Measurements from ENCODE around the gene USH2A. TPM values are rescaled to one million over a fixed set of nuclear protein-coding genes. Genes with fewer than 3 reads are reported as not detected.

USH2A gene
- total RNA-seq, 1 experiment from 2014 or later, result not detected

- Histone ChIP-seq H2AFZ (ENCODE audit: low read depth, low read length, poor library complexity, severe bottlenecking) (no peak overlapping the region), H3K9me3 (ENCODE audit: control insufficient read depth in 1 of 2, insufficient read depth in 1 of 2, low read depth in 1 of 2, low read length in 2 of 2) (no peaks in the 10 kb centered on the region), H3K36me3 (ENCODE audit: control insufficient read depth in 1 of 2, insufficient read depth in 2 of 2, low read length in 2 of 2) (no peaks in the 10 kb centered on the region), H4K20me1 (ENCODE audit: insufficient read depth) (no peaks in the 10 kb centered on the region), H3K27me3 (ENCODE audit: insufficient read depth, low read length) (no peaks in the 10 kb centered on the region), H3K27ac (ENCODE audit: low read depth, low read length) (no peak overlapping the region), H3K9me2 (ENCODE audit: insufficient read depth) (no peaks in the 10 kb centered on the region), H3K79me2 (ENCODE audit: insufficient read depth, low read length) (no peaks in the 10 kb centered on the region), H3K4me1 (ENCODE audit: control insufficient read depth in 1 of 2, insufficient read depth in 2 of 2, low read length in 2 of 2) (no peaks in the 10 kb centered on the region), H3K4me2 (ENCODE audit: low read length) (no peak overlapping the region), H3K9ac (ENCODE audit: low read length) (no peak overlapping the region), H3K4me3 (replicated peaks in 1 of 2; ENCODE audit: low read depth in 1 of 2, low read length in 2 of 2) (no peak overlapping the region)
- DNase-seq (ENCODE audit: low read depth, low spot score) (no peak), ATAC-seq (no peak)
- ChIA-PET CTCF (no interaction called here), POLR2A (no interaction called here), RAD21 (ENCODE audit: low non-redundant PET in 1 of 2, low total read pairs in 2 of 2, uncharacterized antibody in 2 of 2, unreplicated experiment in 2 of 2) (no interaction called here)
- TF ChIP-seq EGR1 (IDR thresholded peaks at IDR 0.05; ENCODE audit: low read depth), result no peak
- TF ChIP-seq JUND (IDR thresholded peaks at IDR 0.05), result no peak
- no peak for TF ChIP-seq POLR2A (IDR thresholded peaks at IDR 0.05; ENCODE audit: borderline replicate concordance, extremely low read depth, insufficient read depth, insufficient read length)
- no peak for TF ChIP-seq TCF7L2 (IDR thresholded peaks at IDR 0.05; ENCODE audit: borderline replicate concordance, extremely low read depth, insufficient read depth, insufficient read length)
- no peak for TF ChIP-seq POLR2AphosphoS5 (IDR thresholded peaks at IDR 0.05; ENCODE audit: low read depth, low read length)
- no peak for TF ChIP-seq CBX3 (IDR thresholded peaks at IDR 0.05; ENCODE audit: low read depth)
- TF ChIP-seq ZNF274 (IDR thresholded peaks at IDR 0.05; ENCODE audit: low read depth, low read length), result no peak
- no peak for TF ChIP-seq FOSL1 (IDR thresholded peaks at IDR 0.05; ENCODE audit: low read depth)
- BruUV-seq (replicated peaks), result no TSS peak
- intact Hi-C loops (cut with micrococcal nuclease), result no loop called here
Observed at GRCh38 chr1:216462066-216462775, 39.0 kb upstream of the USH2A start.

- Histone ChIP-seq H3K4me2 (ENCODE audit: low read length) (no peak overlapping the region), H3K9me3 (ENCODE audit: control insufficient read depth in 1 of 2, insufficient read depth in 1 of 2, low read depth in 1 of 2, low read length in 2 of 2) (no peaks in the 10 kb centered on the region), H4K20me1 (ENCODE audit: insufficient read depth) (no peaks in the 10 kb centered on the region), H3K4me1 (ENCODE audit: control insufficient read depth in 1 of 2, insufficient read depth in 2 of 2, low read length in 2 of 2) (no peaks in the 10 kb centered on the region), H3K27me3 (ENCODE audit: insufficient read depth, low read length) (no peaks in the 10 kb centered on the region), H3K79me2 (ENCODE audit: insufficient read depth, low read length) (no peaks in the 10 kb centered on the region), H3K27ac (ENCODE audit: low read depth, low read length) (no peak overlapping the region), H2AFZ (ENCODE audit: low read depth, low read length, poor library complexity, severe bottlenecking) (no peak overlapping the region), H3K4me3 (replicated peaks in 1 of 2; ENCODE audit: low read depth in 1 of 2, low read length in 2 of 2) (no peak overlapping the region), H3K9me2 (ENCODE audit: insufficient read depth) (no peaks in the 10 kb centered on the region), H3K9ac (ENCODE audit: low read length) (no peak overlapping the region), H3K36me3 (ENCODE audit: control insufficient read depth in 1 of 2, insufficient read depth in 2 of 2, low read length in 2 of 2) (no peaks in the 10 kb centered on the region)
- POLR2A ChIA-PET, result no interaction called here
- RAD21 ChIA-PET (ENCODE audit: low non-redundant PET in 1 of 2, low total read pairs in 2 of 2, uncharacterized antibody in 2 of 2, unreplicated experiment in 2 of 2), result no interaction called here
- ATAC-seq (no peak), DNase-seq (ENCODE audit: low read depth, low spot score) (no peak)
- CTCF ChIA-PET, result no interaction called here
- no TSS peak for BruUV-seq (replicated peaks)
- intact Hi-C loops (cut with micrococcal nuclease), result no loop called here
- TF ChIP-seq CBX3 (IDR thresholded peaks at IDR 0.05; ENCODE audit: low read depth) (no peak), POLR2A (IDR thresholded peaks at IDR 0.05; ENCODE audit: borderline replicate concordance, extremely low read depth, insufficient read depth, insufficient read length) (no peak), FOSL1 (IDR thresholded peaks at IDR 0.05; ENCODE audit: low read depth) (no peak), POLR2AphosphoS5 (IDR thresholded peaks at IDR 0.05; ENCODE audit: low read depth, low read length) (no peak), SRF (IDR thresholded peaks at IDR 0.05; ENCODE audit: low read depth) (no peak), RAD21 (IDR thresholded peaks at IDR 0.05; ENCODE audit: low read depth) (no peak), SIN3A (IDR thresholded peaks at IDR 0.05; ENCODE audit: low read depth) (no peak), EZH2 (IDR thresholded peaks at IDR 0.05) (no peak), TCF7L2 (IDR thresholded peaks at IDR 0.05; ENCODE audit: borderline replicate concordance, extremely low read depth, insufficient read depth, insufficient read length) (no peak), EGR1 (IDR thresholded peaks at IDR 0.05; ENCODE audit: low read depth) (no peak), CTCF (IDR thresholded peaks at IDR 0.05 in 2 of 3, conservative IDR thresholded peaks at IDR 0.05 in 1 of 3; ENCODE audit: borderline replicate concordance in 1 of 3, insufficient read depth in 1 of 3, low read depth in 2 of 3, low read length in 2 of 3) (no peak)
- TF ChIP-seq, protein P1, sequence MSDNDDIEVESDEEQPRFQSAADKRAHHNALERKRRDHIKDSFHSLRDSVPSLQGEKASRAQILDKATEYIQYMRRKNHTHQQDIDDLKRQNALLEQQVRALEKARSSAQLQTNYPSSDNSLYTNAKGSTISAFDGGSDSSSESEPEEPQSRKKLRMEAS (IDR thresholded peaks at IDR 0.05), result no peak
- TF ChIP-seq, protein P2, sequence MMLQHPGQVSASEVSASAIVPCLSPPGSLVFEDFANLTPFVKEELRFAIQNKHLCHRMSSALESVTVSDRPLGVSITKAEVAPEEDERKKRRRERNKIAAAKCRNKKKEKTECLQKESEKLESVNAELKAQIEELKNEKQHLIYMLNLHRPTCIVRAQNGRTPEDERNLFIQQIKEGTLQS (IDR thresholded peaks at IDR 0.05), result no peak
- TF ChIP-seq, protein P3, sequence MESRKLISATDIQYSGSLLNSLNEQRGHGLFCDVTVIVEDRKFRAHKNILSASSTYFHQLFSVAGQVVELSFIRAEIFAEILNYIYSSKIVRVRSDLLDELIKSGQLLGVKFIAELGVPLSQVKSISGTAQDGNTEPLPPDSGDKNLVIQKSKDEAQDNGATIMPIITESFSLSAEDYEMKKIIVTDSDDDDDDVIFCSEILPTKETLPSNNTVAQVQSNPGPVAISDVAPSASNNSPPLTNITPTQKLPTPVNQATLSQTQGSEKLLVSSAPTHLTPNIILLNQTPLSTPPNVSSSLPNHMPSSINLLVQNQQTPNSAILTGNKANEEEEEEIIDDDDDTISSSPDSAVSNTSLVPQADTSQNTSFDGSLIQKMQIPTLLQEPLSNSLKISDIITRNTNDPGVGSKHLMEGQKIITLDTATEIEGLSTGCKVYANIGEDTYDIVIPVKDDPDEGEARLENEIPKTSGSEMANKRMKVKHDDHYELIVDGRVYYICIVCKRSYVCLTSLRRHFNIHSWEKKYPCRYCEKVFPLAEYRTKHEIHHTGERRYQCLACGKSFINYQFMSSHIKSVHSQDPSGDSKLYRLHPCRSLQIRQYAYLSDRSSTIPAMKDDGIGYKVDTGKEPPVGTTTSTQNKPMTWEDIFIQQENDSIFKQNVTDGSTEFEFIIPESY (IDR thresholded peaks at IDR 0.05; ENCODE audit: extremely low read depth, insufficient replicate concordance, low read length), result no peak
Observed at GRCh38 chr1:216461466-216461865, 38.2 kb upstream of the USH2A start.

All from HCT116 (cell line).